Activated CD8-positive, alpha-beta memory T cell treated with anti-CD3 and anti-CD28 coated beads for 36 hours (primary cell): ENCODE measurements around the gene TBX1. TPM values are rescaled to one million over a fixed set of nuclear protein-coding genes. Genes with fewer than 3 reads are reported as not detected.

Source experiments
- CTCF ChIA-PET: fragments of 350-600 bp; sonication (Branson Sonifier 250); formaldehyde crosslinking; loops from one replicate; lab custom pipeline; 2021; ENCODE audit warnings: antibody characterized with exemption; lab: Charles Lee
- POLR2A ChIA-PET: fragments of 350-600 bp; sonication (Branson Sonifier 250); formaldehyde crosslinking; loops from one replicate; lab custom pipeline; 2021; ENCODE audit warnings: antibody characterized with exemption; lab: Charles Lee
- total RNA-seq, 2 experiments: library from RNA; stranded (reverse); gene quantifications; one replicate each; pipeline ENCODE4 v1.2.3, GENCODE V29; 2021

TBX1 gene
- total RNA-seq, 2 experiments from 2014 or later: not detected

DNA sequence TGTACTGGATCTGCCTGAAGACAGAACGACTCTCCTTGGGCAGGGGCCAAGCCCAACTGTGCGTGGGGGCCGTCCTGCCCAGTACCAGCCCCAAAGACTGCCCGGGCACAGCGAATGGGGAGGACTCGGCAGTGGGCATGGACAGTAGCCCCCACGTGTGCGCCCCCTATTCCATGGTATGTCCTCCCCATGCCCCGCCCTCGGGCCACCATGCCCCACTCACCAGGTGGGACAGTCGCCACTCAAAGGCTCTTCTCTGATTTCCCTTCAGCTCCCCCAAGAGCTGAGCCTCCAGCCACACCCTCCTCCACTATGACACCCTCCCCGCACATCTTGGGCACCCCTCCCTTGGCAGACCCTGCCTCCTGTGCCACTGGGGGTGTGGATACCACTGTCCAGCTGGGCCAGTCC lies 50.6 kb downstream of the TBX1 start:
- ChIA-PET CTCF (no interaction called here), POLR2A (no interaction called here)

- CTCF ChIA-PET: no interaction called here
- POLR2A ChIA-PET: interaction anchor here (0.5 kb wide), 1 partner anchor 138 kb away, joined by 6 read pairs; no protein-coding TSS in a partner anchor
Observed at GRCh38 chr22:19811811-19812771, 51.5 kb downstream of the TBX1 start.

GRCh38 chr22:19812910-19813309 lies 52.3 kb downstream of the TBX1 start:
- ChIA-PET POLR2A (no interaction called here), CTCF (no interaction called here)

DNA sequence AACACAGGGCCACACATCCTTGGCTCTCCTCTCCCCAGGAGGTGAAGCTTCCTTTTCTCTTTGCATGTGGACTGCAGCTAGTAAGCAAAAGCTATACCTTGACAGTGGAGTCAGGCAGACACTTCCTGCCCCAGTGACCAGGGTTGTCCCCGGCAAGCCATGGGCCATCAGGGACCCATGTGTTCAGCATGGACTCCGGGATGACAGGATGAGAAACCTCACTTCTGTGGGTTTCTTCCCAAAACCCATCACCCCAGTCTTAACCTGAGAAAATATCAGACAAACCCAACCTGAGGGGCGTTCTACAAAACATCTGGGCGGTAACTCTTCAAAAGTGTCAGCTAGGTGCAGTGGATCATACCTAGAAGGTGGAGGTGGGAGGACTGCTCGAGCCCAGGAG lies 53.9 kb downstream of the TBX1 start:
- ChIA-PET POLR2A (no interaction called here), CTCF (interaction anchor here (0.6 kb wide), 1 partner anchor 48 kb away, joined by 3 read pairs; no protein-coding TSS in a partner anchor)

DNA sequence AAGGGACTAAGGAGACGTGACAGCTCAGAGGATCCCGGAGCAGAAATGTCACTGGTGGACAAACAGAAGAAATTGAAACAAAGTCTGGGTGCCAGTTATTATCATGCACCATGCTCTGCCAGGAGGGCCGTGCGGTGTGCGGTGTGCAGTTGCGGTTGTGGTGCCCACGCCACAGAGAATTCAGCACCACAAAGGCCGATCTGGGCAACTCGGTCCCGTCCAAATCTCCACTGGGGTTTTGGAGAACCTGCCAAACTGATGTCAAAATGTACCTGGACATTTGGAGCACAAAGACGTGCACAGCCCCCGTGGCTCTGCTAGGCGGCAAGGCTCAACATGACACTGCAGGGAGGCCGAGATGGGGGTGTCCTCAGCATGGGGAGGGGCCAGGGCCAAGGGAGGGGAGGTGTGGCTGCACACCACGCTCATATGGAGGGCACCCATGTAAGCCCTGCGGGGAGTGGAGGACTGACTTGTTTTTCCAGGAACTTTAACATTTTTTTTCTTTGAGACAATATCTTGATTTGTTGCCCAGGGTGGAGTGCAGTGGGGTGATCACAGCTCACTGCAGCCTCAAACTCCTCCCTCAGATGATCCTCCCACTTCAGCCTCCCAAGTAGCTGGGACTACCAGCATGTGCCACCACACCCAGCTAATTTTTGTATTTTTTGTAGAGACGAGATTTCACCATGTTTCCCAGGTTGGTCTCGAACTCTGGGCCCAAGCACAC lies 54.7 kb downstream of the TBX1 start:
- CTCF ChIA-PET: interaction anchor here (0.6 kb wide), 1 partner anchor 47 kb away, joined by 3 read pairs; no protein-coding TSS in a partner anchor
- POLR2A ChIA-PET: no interaction called here

- POLR2A ChIA-PET: no interaction called here
- CTCF ChIA-PET: no interaction called here
Observed at GRCh38 chr22:19815823-19816290, 55.3 kb downstream of the TBX1 start.

GRCh38 chr22:19816372-19817119 lies 56.0 kb downstream of the TBX1 start:
- POLR2A ChIA-PET: no interaction called here
- CTCF ChIA-PET: no interaction called here

Other genes starting within 250 kb of the TBX1 start
- gene CLDN5, start 236.4 kb upstream of the TBX1 start, total RNA-seq: not detected
- gene SEPTIN5, start 46.3 kb upstream of the TBX1 start, total RNA-seq: under 1 TPM; 0.38 to 0.86 TPM
- gene GP1BB, start 37.2 kb upstream of the TBX1 start, total RNA-seq: under 1 TPM in 1 of 2 experiments, not detected in 1; 0.15 TPM
- gene GNB1L, start 94.1 kb downstream of the TBX1 start, total RNA-seq: 10 to 100 TPM; 17.1 to 17.3 TPM
- gene RTL10, start 94.1 kb downstream of the TBX1 start, total RNA-seq: 10 to 100 TPM; 17.9 to 20.6 TPM
- gene COMT, start 181.0 kb downstream of the TBX1 start, total RNA-seq: 10 to 100 TPM; 92.1 to 96.2 TPM
- 10 to 100 TPM; 24.9 to 29.2 TPM for gene TXNRD2, start 181.0 kb downstream of the TBX1 start, total RNA-seq